ENCODE measurements around the gene DGUOK.

GRCh38 chr2:73961274-73961673 lies 34.6 kb downstream of the DGUOK start:
- TF ChIP-seq POLR2AphosphoS5 (IDR thresholded peaks at IDR 0.05; ENCODE audit: low read depth, low read length) (no peak), POLR2A (IDR thresholded peaks at IDR 0.05; ENCODE audit: low read depth, low read length) (no peak), TAF1 (IDR thresholded peaks at IDR 0.05; ENCODE audit: low read depth, low read length) (no peak), SPI1 (IDR thresholded peaks at IDR 0.05; ENCODE audit: low read depth, low read length) (no peak), POU2F2 (IDR thresholded peaks at IDR 0.05; ENCODE audit: low read depth, low read length) (no peak)

Measured in GM12891 (cell line).